ENCODE results near the gene POU6F2. TPM values are rescaled to one million over a fixed set of nuclear protein-coding genes. Genes with fewer than 3 reads are reported as not detected.
A peak's percentile ranks its signal among the peaks of the same experiment; 100 is the strongest.

POU6F2 gene
- total RNA-seq, 4 donors from 2014 or later: not detected

GRCh38 chr7:39085590-39086049 is 107.9 kb downstream of the POU6F2 start:
- no peaks in the 10 kb centered on the region for H3K36me3 ChIP-seq
- H3K27me3 ChIP-seq: no peaks in the 10 kb centered on the region
- in situ Hi-C loops (cut with MboI; ENCODE audit: low sequenced_read_pairs in 4 of 4): no loop called here
- H3K4me3 ChIP-seq: peak overlapping the region in 1 of 4 donors; percentile 41
- DNase-seq (no peak), ATAC-seq (peak in 1 of 2 donors; percentile 39)
- no peak overlapping the region for H3K27ac ChIP-seq
- H3K4me1 ChIP-seq: no peaks in the 10 kb centered on the region
- no peaks in the 10 kb centered on the region for H3K9me3 ChIP-seq
- TF ChIP-seq POLR2A (IDR thresholded peaks at IDR 0.05) (no peak), CTCF (IDR thresholded peaks at IDR 0.05 in 4 of 5, conservative IDR thresholded peaks at IDR 0.05 in 1 of 5) (no peak)
- intact Hi-C loops (cut with DNase I; ENCODE audit: low total_unique reads): no loop called here

DNA sequence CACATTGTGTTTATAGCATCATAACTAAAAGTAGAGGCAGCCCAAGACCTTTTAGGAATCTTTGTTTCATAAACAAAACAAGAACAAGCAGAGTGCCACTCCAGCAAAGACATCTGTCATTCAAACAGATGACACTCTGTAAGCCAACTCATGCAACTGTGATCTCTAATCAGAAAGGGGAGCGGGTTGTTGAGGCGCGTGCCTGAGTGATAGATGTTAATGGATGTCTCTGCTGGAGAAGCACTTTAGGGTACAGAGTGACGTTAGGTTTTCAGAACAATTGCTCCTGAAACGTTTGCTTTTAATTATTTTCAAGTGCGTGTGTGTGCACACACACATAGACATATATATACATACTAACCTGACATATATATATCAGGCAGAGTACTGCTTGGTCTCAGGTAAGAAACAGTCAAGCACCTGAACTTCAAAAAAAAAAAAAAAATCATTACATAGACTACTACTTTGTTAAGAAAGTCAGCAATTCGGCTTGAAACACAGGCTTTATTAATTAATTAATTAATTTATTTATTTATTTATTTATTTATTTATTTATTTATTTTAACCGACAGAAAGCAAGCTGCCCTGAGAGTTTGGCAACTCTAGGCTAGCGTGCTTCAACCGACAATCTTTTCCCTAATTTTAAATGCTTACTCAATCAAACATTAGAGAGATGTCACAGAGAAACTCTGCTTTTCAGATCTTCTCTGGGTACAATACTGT is 109.1 kb downstream of the POU6F2 start:
- intact Hi-C loops (cut with DNase I; ENCODE audit: low total_unique reads) (no loop called here), in situ Hi-C loops (cut with MboI; ENCODE audit: low sequenced_read_pairs in 4 of 4) (no loop called here)
- DNase-seq: no peak
- H3K27me3 ChIP-seq: no peaks in the 10 kb centered on the region
- no peaks in the 10 kb centered on the region for H3K36me3 ChIP-seq
- TF ChIP-seq CTCF (IDR thresholded peaks at IDR 0.05 in 4 of 5, conservative IDR thresholded peaks at IDR 0.05 in 1 of 5) (no peak), POLR2A (IDR thresholded peaks at IDR 0.05) (no peak)
- no peak overlapping the region for H3K27ac ChIP-seq
- ATAC-seq: no peak
- no peaks in the 10 kb centered on the region for H3K4me1 ChIP-seq
- H3K9me3 ChIP-seq: no peaks in the 10 kb centered on the region
- H3K4me3 ChIP-seq: no peak overlapping the region

DNA sequence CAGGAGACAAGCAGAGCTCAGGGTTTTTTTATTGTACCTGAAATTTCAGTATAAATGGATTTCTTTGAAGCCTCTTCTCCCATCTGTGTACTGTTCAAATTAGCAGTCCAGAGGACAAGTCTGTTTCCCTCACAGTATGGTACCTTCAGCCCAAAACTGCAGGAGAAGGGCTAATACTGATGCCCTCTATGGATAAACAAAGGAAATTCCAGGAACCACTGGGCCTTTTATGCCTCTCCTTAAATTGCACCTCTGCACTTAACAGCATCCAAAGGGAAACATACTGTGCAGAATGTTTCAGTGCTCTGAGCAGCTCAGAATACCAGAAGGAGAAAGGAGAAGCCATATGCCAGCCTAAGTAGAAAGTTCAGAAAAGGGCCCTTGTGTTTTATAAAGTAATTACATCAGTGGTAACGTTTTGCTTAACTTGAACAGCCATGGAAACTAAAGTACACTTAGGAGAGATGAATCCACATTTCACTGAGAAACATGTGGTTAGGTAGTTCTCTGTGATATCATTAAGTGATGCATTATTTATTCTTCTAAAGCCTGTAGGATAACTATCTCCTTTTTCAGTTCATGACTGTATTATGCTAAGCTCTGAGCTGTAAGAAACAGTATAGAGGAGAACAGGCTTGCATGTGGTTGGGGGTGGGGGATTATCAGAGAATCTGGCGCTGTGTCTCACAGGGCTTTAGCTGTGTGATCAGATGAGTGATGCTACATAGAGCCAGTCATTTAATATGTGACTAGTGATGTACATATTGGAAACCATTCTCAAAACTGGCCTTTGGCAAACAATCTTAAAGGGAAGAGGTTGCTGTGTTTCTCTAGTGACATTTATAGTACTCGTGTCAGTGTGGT is 111.3 kb downstream of the POU6F2 start:
- H3K9me3 ChIP-seq: no peaks in the 10 kb centered on the region
- in situ Hi-C loops (cut with MboI; ENCODE audit: low sequenced_read_pairs in 4 of 4): no loop called here
- H3K4me3 ChIP-seq: no peak overlapping the region
- H3K27me3 ChIP-seq: no peaks in the 10 kb centered on the region
- no peaks in the 10 kb centered on the region for H3K4me1 ChIP-seq
- ATAC-seq (no peak), DNase-seq (no peak)
- H3K36me3 ChIP-seq: no peaks in the 10 kb centered on the region
- TF ChIP-seq POLR2A (IDR thresholded peaks at IDR 0.05) (no peak), CTCF (IDR thresholded peaks at IDR 0.05 in 4 of 5, conservative IDR thresholded peaks at IDR 0.05 in 1 of 5) (no peak)
- intact Hi-C loops (cut with DNase I; ENCODE audit: low total_unique reads): no loop called here
- no peak overlapping the region for H3K27ac ChIP-seq

GRCh38 chr7:39091145-39091544 is 113.4 kb downstream of the POU6F2 start:
- H3K4me3 ChIP-seq: no peak overlapping the region
- no peaks in the 10 kb centered on the region for H3K36me3 ChIP-seq
- no peaks in the 10 kb centered on the region for H3K4me1 ChIP-seq
- no peak for TF ChIP-seq POLR2A (IDR thresholded peaks at IDR 0.05)
- TF ChIP-seq CTCF (IDR thresholded peaks at IDR 0.05 in 4 of 5, conservative IDR thresholded peaks at IDR 0.05 in 1 of 5): no peak
- intact Hi-C loops (cut with DNase I; ENCODE audit: low total_unique reads) (no loop called here), in situ Hi-C loops (cut with MboI; ENCODE audit: low sequenced_read_pairs in 4 of 4) (no loop called here)
- no peak overlapping the region for H3K27ac ChIP-seq
- DNase-seq: no peak
- no peaks in the 10 kb centered on the region for H3K27me3 ChIP-seq
- H3K9me3 ChIP-seq: no peaks in the 10 kb centered on the region
- ATAC-seq: no peak
